ENCODE data around the gene RSPRY1.

RSPRY1 gene

DNA sequence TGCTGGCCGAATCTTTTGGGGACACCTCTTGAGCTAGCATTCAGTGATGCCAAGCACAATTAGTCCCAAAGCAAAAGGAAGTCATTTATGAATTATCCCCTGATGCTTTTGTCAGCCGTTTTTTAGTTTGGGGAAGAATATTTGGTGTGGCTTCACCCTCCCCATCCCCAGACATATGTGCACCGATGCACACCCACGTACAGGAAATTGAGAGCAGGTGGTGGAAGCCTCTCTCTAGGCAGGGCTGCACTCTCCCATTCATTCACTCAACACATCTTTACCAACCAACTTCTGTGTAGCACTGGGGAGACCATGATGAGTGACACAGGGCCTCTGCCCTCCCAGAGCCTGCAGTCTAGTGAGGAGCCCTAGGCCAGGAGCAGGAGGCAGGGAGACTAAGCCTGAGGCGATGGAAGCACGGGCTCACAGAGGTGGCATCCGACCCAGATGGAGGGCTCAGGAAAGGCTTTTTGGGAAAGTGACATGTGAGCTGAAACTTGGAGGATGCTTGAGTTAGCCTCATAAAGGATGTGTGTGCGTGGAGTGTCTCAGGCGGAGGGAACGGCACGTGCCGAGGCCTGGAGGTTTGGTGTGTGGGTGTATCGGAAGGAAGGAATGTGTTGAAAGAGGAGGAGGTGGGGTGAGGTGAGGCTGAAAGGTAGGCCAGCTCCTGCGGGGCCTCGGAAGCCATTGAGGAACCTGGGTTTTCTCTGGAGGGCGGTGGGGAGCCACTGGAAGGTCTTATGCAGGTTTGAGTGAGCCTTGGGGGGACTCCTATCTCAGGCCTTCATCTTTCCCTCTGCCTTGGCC lies 44.1 kb upstream of the RSPRY1 start:
- no peak overlapping the region; the same call in 1 of the 2 replicates for H3K27ac ChIP-seq
- ChIA-PET POLR2A (ENCODE audit: low non-redundant PET) (no interaction called here), CTCF (no interaction called here)
- DNase-seq (ENCODE audit: low spot score), result peak; percentile 42
- TF ChIP-seq, protein P1, sequence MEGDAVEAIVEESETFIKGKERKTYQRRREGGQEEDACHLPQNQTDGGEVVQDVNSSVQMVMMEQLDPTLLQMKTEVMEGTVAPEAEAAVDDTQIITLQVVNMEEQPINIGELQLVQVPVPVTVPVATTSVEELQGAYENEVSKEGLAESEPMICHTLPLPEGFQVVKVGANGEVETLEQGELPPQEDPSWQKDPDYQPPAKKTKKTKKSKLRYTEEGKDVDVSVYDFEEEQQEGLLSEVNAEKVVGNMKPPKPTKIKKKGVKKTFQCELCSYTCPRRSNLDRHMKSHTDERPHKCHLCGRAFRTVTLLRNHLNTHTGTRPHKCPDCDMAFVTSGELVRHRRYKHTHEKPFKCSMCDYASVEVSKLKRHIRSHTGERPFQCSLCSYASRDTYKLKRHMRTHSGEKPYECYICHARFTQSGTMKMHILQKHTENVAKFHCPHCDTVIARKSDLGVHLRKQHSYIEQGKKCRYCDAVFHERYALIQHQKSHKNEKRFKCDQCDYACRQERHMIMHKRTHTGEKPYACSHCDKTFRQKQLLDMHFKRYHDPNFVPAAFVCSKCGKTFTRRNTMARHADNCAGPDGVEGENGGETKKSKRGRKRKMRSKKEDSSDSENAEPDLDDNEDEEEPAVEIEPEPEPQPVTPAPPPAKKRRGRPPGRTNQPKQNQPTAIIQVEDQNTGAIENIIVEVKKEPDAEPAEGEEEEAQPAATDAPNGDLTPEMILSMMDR (conservative IDR thresholded peaks at IDR 0.05; ENCODE audit: low read depth), result no peak

DNA sequence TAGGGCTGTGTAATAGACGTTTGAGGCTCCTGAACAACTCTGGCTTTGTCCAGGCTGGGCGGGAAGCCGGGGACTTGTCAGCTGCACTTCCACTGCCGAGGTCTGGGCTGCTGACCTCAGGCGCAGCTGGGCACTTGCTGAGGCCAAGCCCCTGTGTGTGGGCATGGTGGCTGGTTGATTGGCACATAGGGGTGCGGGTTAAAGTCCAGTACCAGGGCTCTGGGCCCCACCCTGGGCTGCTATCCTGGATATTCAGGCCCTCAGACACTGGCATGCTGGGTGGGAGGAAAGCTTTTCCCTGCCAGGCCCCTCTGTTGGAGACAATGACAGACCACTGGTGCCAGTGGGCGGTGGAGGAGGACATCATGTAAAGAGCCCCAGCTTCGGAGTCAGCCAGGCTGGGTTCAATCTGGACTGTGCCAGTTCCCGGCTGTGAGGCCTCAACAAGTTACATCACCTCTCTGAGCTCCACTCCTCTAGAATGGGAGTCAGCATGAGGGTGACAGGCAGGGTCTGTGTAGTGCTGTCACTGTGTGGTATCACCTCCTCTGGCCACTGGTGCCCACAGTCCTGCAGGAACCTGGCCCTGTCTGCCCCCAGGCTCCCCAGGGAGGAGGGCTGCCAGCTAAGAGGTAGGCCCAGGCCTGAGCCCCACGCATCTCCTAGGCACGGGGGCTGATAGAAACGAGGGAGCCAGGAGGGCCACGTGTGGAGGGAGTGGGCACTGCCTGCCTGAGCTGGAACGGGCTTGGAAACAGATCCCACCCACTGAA lies 42.8 kb upstream of the RSPRY1 start:
- POLR2A ChIA-PET (ENCODE audit: low non-redundant PET), result no interaction called here
- DNase-seq (ENCODE audit: low spot score), result no peak
- H3K27ac ChIP-seq, result peak overlapping the region; percentile 18
- CTCF ChIA-PET, result interaction anchor here (1.0 to 1.1 kb wide), 2 partner anchors 11 to 60 kb away, joined by 3 read pairs; no protein-coding TSS in a partner anchor
- TF ChIP-seq, protein P1 (conservative IDR thresholded peaks at IDR 0.05; ENCODE audit: low read depth), result no peak

DNA sequence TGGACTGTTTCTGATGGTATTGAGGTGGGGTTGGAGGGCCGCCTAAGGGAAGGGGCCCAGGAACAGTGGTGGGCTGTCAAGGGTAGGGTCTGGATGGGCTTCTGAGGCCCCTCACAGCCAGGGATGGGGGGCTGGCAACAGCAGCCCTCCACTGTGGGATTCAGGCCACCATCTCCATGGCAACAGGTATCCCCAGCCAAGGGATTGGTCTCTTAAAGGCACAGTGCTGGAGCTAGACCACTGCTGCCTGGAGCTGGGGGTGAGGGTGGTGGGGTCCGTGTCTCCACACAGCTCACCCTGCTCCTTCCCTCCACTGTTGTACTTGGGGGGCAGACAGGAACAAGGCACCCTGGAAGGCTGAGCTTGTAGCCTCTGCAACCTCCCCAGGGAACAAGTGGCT lies 42.1 kb upstream of the RSPRY1 start:
- H3K27ac ChIP-seq, result peak overlapping the region; percentile 18
- POLR2A ChIA-PET (ENCODE audit: low non-redundant PET), result no interaction called here
- CTCF ChIA-PET, result interaction anchor here (1.0 to 1.1 kb wide), 2 partner anchors 11 to 61 kb away, joined by 3 read pairs; no protein-coding TSS in a partner anchor
- TF ChIP-seq, protein P1 (conservative IDR thresholded peaks at IDR 0.05; ENCODE audit: low read depth), result no peak
- DNase-seq (ENCODE audit: low spot score), result no peak

DNA sequence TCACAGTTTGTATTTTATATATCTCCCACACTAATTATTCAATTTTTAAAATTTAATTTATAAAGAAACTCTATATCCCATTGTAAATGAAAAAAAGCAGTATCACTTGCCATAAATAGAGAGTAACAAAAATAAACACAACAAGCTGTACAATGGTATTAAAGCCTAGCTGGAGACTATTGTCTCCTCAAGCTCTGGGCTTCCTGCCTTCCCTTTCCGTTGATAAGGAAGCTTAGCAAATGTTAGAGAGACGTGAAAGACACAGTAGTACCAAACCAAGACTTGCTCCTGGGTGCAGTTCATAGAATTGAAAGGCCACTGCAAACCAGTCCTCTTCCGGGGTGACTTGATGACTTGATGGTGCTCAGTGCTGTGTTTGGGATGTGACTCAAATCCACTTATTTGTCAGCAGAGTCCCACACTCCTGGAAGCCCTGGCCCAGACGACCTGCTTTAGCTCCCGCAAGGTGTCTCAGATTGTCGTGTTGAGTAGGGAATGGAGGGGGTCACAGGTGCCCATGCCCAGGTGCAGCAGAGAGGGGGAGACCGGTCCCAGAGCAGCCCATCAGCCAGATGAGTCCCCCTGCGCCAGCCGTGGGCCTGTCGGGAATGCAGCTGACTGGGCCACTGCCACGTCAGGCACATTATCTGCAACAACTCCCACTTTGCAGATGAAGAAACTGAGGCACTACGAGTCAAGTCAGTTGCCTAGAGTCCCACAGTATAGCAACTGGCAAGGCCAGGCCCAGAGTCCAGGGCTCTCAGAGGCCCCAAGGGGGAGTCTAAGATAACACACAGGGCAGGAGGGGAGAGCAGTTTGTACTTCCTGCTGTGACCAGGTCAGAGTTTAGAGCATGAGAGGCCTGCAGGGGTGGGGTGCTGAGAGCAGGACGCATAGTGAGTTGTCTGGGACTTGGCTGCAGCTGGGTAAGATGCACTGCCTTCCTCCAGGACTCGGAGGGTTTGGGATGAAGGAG lies 40.8 kb upstream of the RSPRY1 start:
- ChIA-PET CTCF (no interaction called here), POLR2A (ENCODE audit: low non-redundant PET) (no interaction called here)
- TF ChIP-seq, protein P1 (conservative IDR thresholded peaks at IDR 0.05; ENCODE audit: low read depth), result no peak
- peak overlapping the region; percentile 14; the same call in 1 of the 2 replicates for H3K27ac ChIP-seq
- DNase-seq (ENCODE audit: low spot score), result no peak

DNA sequence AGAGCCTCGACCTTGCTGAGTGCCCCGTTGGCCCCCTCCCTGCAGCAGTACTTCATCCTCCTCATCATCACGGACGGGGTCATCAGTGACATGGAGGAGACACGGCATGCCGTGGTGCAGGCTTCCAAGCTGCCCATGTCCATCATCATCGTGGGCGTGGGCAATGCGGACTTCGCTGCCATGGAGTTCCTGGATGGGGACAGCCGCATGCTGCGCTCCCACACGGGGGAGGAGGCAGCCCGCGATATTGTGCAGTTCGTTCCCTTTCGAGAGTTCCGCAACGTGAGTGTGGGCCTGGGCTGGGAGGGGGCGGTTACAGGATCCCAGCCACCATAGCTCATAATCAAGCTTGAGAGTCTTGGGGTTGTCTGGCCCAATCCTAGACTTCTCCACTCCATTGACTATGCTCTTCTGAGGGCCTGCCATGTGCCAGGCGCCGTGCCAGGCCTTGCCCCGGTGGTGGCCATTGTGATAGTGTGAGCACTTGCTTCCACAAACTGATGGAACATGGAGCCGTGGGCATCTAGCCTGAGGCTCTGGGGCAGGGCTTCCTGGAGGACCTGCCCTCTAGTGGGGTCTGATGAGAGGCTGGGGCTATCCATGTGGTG lies 40.0 kb upstream of the RSPRY1 start:
- CTCF ChIA-PET, result no interaction called here

More for the DNA sequence above, 40.0 kb upstream of the RSPRY1 start:
- POLR2A ChIA-PET (ENCODE audit: low non-redundant PET), result no interaction called here
- peak overlapping the region; percentile 87 for H3K27ac ChIP-seq
- TF ChIP-seq, protein P1 (conservative IDR thresholded peaks at IDR 0.05; ENCODE audit: low read depth), result no peak
- no peak for DNase-seq (ENCODE audit: low spot score)

Measured in RWPE1 (cell line).